ENCODE results near the gene SLC5A1. TPM values are rescaled to one million over a fixed set of nuclear protein-coding genes. Genes with fewer than 3 reads are reported as not detected.
A peak's percentile ranks its signal among the peaks of the same experiment; 100 is the strongest.

The SLC5A1 gene
- total and polyA plus RNA-seq, 9 of the 15 experiments (the other 6 are each of a cell fraction or from before 2014, with no cell fraction given), result not detected

- FAIRE-seq, result no peak
- no peaks in the 10 kb centered on the region for H3K9me1 ChIP-seq (ENCODE audit: control insufficient read depth, insufficient read depth, low read length)
- no peak overlapping the region for H3K27ac ChIP-seq (ENCODE audit: extremely low read depth, low read depth, low read length)
- no peak overlapping the region for H2AFZ ChIP-seq (ENCODE audit: low read depth, low read length)
- no peak overlapping the region for H3K4me3 ChIP-seq
- peaks cover 0 to 9% of the 10 kb centered on the region in 2 experiments; a peak in 1 of 5 replicates for H3K27me3 ChIP-seq (ENCODE audit: control insufficient read depth in 2 of 2, insufficient read depth in 2 of 2, low read length in 2 of 2)
- no peak overlapping the region for H3K4me2 ChIP-seq (ENCODE audit: insufficient read depth, low read length)
- H3K9ac ChIP-seq (ENCODE audit: insufficient read depth in 1 of 2, low read depth in 2 of 2, low read length in 2 of 2), result no peak overlapping the region
- no TSS peak for BruUV-seq (replicated peaks)
- TF ChIP-seq PCBP2 (IDR thresholded peaks at IDR 0.05; ENCODE audit: low read depth, low read length, poor library complexity, severe bottlenecking), result no peak
- ChIA-PET POLR2A (no interaction called here), CTCF (ENCODE audit: low intra/inter-chr PET ratio) (no interaction called here)
- no peak; the same call in 2 of the 3 replicates for ATAC-seq
- no peaks in the 10 kb centered on the region for H3K36me3 ChIP-seq (ENCODE audit: control insufficient read depth, insufficient read depth, low read length)
- intact Hi-C loops (cut with micrococcal nuclease) (no loop called here), in situ Hi-C loops (cut with MboI) (no loop called here)
- H3K79me2 ChIP-seq (ENCODE audit: control insufficient read depth, insufficient read depth, low read length), result no peaks in the 10 kb centered on the region
- H3K4me1 ChIP-seq (replicated peaks in 1 of 2; ENCODE audit: control insufficient read depth in 2 of 2, insufficient read depth in 2 of 2, low read length in 2 of 2), result no peaks in the 10 kb centered on the region
- no peak for DNase-seq (ENCODE audit: extremely low read depth in 1 of 4, low spot score in 3 of 4)
- WGBS (ENCODE audit: insufficient coverage, low coverage, missing lambda C conversion rate), result 1% methylated on average over 10 of the region's 10 CpGs
- no peaks in the 10 kb centered on the region for H3K9me3 ChIP-seq (replicated peaks; ENCODE audit: control insufficient read depth, insufficient read depth, low read depth, low read length)
- H4K20me1 ChIP-seq (replicated peaks; ENCODE audit: control insufficient read depth, insufficient read depth, low read length), result no peaks in the 10 kb centered on the region
Measured at GRCh38 chr22:32123657-32124056, 80.6 kb downstream of the SLC5A1 start.

DNA sequence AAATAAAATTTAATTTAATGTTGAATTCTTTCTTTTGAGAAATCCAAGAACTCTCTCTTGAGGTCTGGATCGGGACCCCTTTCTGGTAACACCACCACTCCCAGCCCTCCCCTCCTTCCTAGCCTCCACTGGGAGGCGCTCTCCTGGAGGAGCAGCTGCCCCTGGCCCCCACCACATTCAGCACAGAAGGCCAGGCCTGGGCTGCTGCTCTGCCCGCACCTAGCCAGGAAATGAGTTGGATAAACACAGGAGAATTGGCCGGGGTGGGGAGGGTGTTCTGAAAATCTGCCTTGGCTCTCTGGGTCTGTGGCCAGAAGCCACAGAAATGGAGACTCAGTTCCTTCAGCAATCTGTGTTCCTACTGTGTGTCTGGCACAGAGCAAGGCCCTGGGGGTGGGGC, 84.8 kb downstream of the SLC5A1 start:
- 0% methylated on average over 4 of the region's 4 CpGs for WGBS (ENCODE audit: insufficient coverage, low coverage, missing lambda C conversion rate)
- no TSS peak for BruUV-seq (replicated peaks)
- CTCF ChIA-PET (ENCODE audit: low intra/inter-chr PET ratio), result no interaction called here
- no peak overlapping the region for H2AFZ ChIP-seq (ENCODE audit: low read depth, low read length)
- in situ Hi-C loops (cut with MboI), result no loop called here
- DNase-seq (ENCODE audit: extremely low read depth in 1 of 4, low spot score in 3 of 4), result peak; percentile 18 to 24 (median 19)
- H3K36me3 ChIP-seq (ENCODE audit: control insufficient read depth, insufficient read depth, low read length), result no peaks in the 10 kb centered on the region
- H3K4me1 ChIP-seq (replicated peaks in 1 of 2; ENCODE audit: control insufficient read depth in 2 of 2, insufficient read depth in 2 of 2, low read length in 2 of 2), result no peaks in the 10 kb centered on the region
- no peak overlapping the region for H3K9ac ChIP-seq (ENCODE audit: insufficient read depth in 1 of 2, low read depth in 2 of 2, low read length in 2 of 2)
- ATAC-seq, result peak; percentile 79
- no peak overlapping the region for H3K27ac ChIP-seq (ENCODE audit: extremely low read depth, low read depth, low read length)
- no peaks in the 10 kb centered on the region for H3K9me1 ChIP-seq (ENCODE audit: control insufficient read depth, insufficient read depth, low read length)
- H3K79me2 ChIP-seq (ENCODE audit: control insufficient read depth, insufficient read depth, low read length), result no peaks in the 10 kb centered on the region
- POLR2A ChIA-PET, result no interaction called here
- intact Hi-C loops (cut with micrococcal nuclease), result no loop called here
- H3K4me3 ChIP-seq, result no peak overlapping the region
- no peaks in the 10 kb centered on the region for H3K9me3 ChIP-seq (replicated peaks; ENCODE audit: control insufficient read depth, insufficient read depth, low read depth, low read length)
- no peaks in the 10 kb centered on the region for H4K20me1 ChIP-seq (replicated peaks; ENCODE audit: control insufficient read depth, insufficient read depth, low read length)
- no peak for FAIRE-seq
- TF ChIP-seq ZBTB5 (IDR thresholded peaks at IDR 0.05) (no peak), CTCFL (IDR thresholded peaks at IDR 0.05; ENCODE audit: borderline replicate concordance, insufficient read depth, low read depth, low read length, poor library complexity, severe bottlenecking) (no peak), SNRNP70 (optimal IDR thresholded peaks at IDR 0.05; ENCODE audit: low read depth, low read length) (no peak)
- TF ChIP-seq, protein P1, sequence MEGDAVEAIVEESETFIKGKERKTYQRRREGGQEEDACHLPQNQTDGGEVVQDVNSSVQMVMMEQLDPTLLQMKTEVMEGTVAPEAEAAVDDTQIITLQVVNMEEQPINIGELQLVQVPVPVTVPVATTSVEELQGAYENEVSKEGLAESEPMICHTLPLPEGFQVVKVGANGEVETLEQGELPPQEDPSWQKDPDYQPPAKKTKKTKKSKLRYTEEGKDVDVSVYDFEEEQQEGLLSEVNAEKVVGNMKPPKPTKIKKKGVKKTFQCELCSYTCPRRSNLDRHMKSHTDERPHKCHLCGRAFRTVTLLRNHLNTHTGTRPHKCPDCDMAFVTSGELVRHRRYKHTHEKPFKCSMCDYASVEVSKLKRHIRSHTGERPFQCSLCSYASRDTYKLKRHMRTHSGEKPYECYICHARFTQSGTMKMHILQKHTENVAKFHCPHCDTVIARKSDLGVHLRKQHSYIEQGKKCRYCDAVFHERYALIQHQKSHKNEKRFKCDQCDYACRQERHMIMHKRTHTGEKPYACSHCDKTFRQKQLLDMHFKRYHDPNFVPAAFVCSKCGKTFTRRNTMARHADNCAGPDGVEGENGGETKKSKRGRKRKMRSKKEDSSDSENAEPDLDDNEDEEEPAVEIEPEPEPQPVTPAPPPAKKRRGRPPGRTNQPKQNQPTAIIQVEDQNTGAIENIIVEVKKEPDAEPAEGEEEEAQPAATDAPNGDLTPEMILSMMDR (IDR thresholded peaks at IDR 0.05 in 2 of 3, conservative IDR thresholded peaks at IDR 0.05 in 1 of 3; ENCODE audit: insufficient read depth in 2 of 3, low read depth in 1 of 3, low read length in 3 of 3), result peak; percentile 32 to 41 (median 35); a peak in 4 of 6 replicates
- H3K27me3 ChIP-seq (ENCODE audit: control insufficient read depth in 2 of 2, insufficient read depth in 2 of 2, low read length in 2 of 2), result peaks cover 0 to 14% of the 10 kb centered on the region in 2 experiments; a peak in 2 of 5 replicates
- no peak overlapping the region for H3K4me2 ChIP-seq (ENCODE audit: insufficient read depth, low read length)

Data from K562 (cell line).